ENCODE measurements around the gene KYAT1. TPM values are rescaled to one million over a fixed set of nuclear protein-coding genes. Genes with fewer than 3 reads are reported as not detected.
A peak's percentile ranks its signal among the peaks of the same experiment; 100 is the strongest.

The KYAT1 gene
- total RNA-seq, 2 experiments from 2014 or later = 17.0 to 18.6 TPM

- ChIA-PET POLR2A (interaction anchor here (0.7 kb wide), 1 partner anchor 9 kb away, joined by 4 read pairs; no protein-coding TSS in a partner anchor), CTCF (no interaction called here)
- no peak for ATAC-seq
- intact Hi-C loops (cut with micrococcal nuclease) = no loop called here
- DNase-seq = no peak
- H3K36me3 Mint-ChIP-seq (ENCODE audit: low read depth) = peaks cover 39% of the 10 kb centered on the region
- H3K4me3 Mint-ChIP-seq = no peak overlapping the region
- H3K9me3 Mint-ChIP-seq = no peaks in the 10 kb centered on the region
- no peak for TF ChIP-seq CTCF (IDR thresholded peaks at IDR 0.05)
- no peaks in the 10 kb centered on the region for H3K27me3 Mint-ChIP-seq
- H3K4me1 Mint-ChIP-seq (ENCODE audit: low read depth) = peaks cover 64% of the 10 kb centered on the region
- peak overlapping the region; percentile 0 for H3K27ac Mint-ChIP-seq
These were observed 29.2 kb upstream of the KYAT1 start for GRCh38 chr9:128910906-128911305.

GRCh38 chr9:128909859-128910258 lies 28.1 kb upstream of the KYAT1 start:
- POLR2A ChIA-PET = interaction anchor here (0.7 kb wide), 1 partner anchor 8 kb away, joined by 4 read pairs; no protein-coding TSS in a partner anchor
- H3K4me1 Mint-ChIP-seq (ENCODE audit: low read depth) = peaks cover 67% of the 10 kb centered on the region
- TF ChIP-seq CTCF (IDR thresholded peaks at IDR 0.05) = no peak
- peaks cover 37% of the 10 kb centered on the region for H3K36me3 Mint-ChIP-seq (ENCODE audit: low read depth)
- CTCF ChIA-PET = no interaction called here
- no peak overlapping the region for H3K4me3 Mint-ChIP-seq
- H3K9me3 Mint-ChIP-seq = no peaks in the 10 kb centered on the region
- H3K27me3 Mint-ChIP-seq = no peaks in the 10 kb centered on the region
- intact Hi-C loops (cut with micrococcal nuclease) = no loop called here
- DNase-seq (peak; percentile 45), ATAC-seq (peak; percentile 49)
- peak overlapping the region; percentile 69 for H3K27ac Mint-ChIP-seq

GRCh38 chr9:128908372-128908771 lies 26.6 kb upstream of the KYAT1 start:
- ChIA-PET POLR2A (interaction anchor here (0.9 kb wide), 1 partner anchor 26 kb away, joined by 4 read pairs; the partner anchor contains the start of genes KYAT1 and LRRC8A), CTCF (interaction anchor here (1.0 to 2.0 kb wide), 2 partner anchors 10 to 20 kb away, joined by 3 to 9 read pairs; no protein-coding TSS in a partner anchor)
- intact Hi-C loops (cut with micrococcal nuclease) = no loop called here
- Mint-ChIP-seq H3K27me3 (no peaks in the 10 kb centered on the region), H3K36me3 (ENCODE audit: low read depth) (peaks cover 37% of the 10 kb centered on the region), H3K9me3 (no peaks in the 10 kb centered on the region), H3K27ac (no peak overlapping the region), H3K4me3 (no peak overlapping the region), H3K4me1 (ENCODE audit: low read depth) (peaks cover 59% of the 10 kb centered on the region)
- DNase-seq (no peak), ATAC-seq (no peak)
- no peak for TF ChIP-seq CTCF (IDR thresholded peaks at IDR 0.05)

GRCh38 chr9:128906741-128907140 lies 25.0 kb upstream of the KYAT1 start:
- H3K4me3 Mint-ChIP-seq = no peak overlapping the region
- ATAC-seq (no peak), DNase-seq (no peak)
- H3K27ac Mint-ChIP-seq = peak overlapping the region; percentile 3
- H3K4me1 Mint-ChIP-seq (ENCODE audit: low read depth) = peaks cover 58% of the 10 kb centered on the region
- intact Hi-C loops (cut with micrococcal nuclease) = no loop called here
- POLR2A ChIA-PET = interaction anchor here (1.2 kb wide), 2 partner anchors 20 to 76 kb away, joined by 3 read pairs; no protein-coding TSS in a partner anchor
- H3K27me3 Mint-ChIP-seq = no peaks in the 10 kb centered on the region
- H3K36me3 Mint-ChIP-seq (ENCODE audit: low read depth) = peaks cover 28% of the 10 kb centered on the region
- no peak for TF ChIP-seq CTCF (IDR thresholded peaks at IDR 0.05)
- H3K9me3 Mint-ChIP-seq = no peaks in the 10 kb centered on the region
- CTCF ChIA-PET = no interaction called here

- peaks cover 59% of the 10 kb centered on the region for H3K4me1 Mint-ChIP-seq (ENCODE audit: low read depth)
- H3K27me3 Mint-ChIP-seq = no peaks in the 10 kb centered on the region
- ATAC-seq (no peak), DNase-seq (no peak)
- peaks cover 28% of the 10 kb centered on the region for H3K36me3 Mint-ChIP-seq (ENCODE audit: low read depth)
- no peak overlapping the region for H3K4me3 Mint-ChIP-seq
- peak overlapping the region; percentile 8 for H3K27ac Mint-ChIP-seq
- TF ChIP-seq CTCF (IDR thresholded peaks at IDR 0.05) = no peak
- intact Hi-C loops (cut with micrococcal nuclease) = no loop called here
- no peaks in the 10 kb centered on the region for H3K9me3 Mint-ChIP-seq
- ChIA-PET POLR2A (interaction anchor here (0.7 to 1.2 kb wide), 3 partner anchors 13 to 118 kb away, joined by 3 read pairs; no protein-coding TSS in a partner anchor), CTCF (interaction anchor here (0.6 kb wide), 1 partner anchor 25 kb away, joined by 3 read pairs; the partner anchor contains the start of gene KYAT1)
These were observed 24.2 kb upstream of the KYAT1 start for GRCh38 chr9:128905964-128906363.
